GM04504 (cell line): ENCODE results near the gene VSTM2B.
"Not testable (repeated sequence)": the region's sequence is repeated elsewhere in the genome, so short reads cannot be mapped to it uniquely, and the experiment has no call there.

Experiments used
- DNase-seq: peaks from one replicate; pipeline ENCODE4 v3.0.0-alpha.2; 2012; ENCODE audit warnings: low read depth

VSTM2B gene

GRCh38 chr19:29531458-29532025, 5.7 kb downstream of the VSTM2B start:
- no peak for DNase-seq

DNA sequence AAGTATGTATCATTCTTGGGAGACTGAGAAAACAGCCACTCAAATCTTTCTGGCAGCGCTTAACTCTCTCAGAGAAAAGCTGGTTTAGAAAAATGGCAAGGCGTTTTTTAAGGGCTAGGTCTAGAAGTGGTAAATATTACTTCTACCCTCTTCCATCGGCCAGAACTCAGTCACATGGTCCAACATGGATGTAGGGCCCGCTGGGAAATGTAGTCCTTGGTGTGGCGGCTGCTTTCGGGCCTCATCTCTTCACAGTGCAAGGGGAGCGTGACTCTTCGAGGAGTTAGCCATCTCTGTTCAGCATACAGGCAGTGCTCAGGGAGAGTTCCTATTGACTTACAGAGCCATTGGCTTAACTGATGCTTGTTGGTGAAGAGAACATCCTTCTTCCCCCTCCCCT, 6.3 kb downstream of the VSTM2B start:
- no peak for DNase-seq

DNA sequence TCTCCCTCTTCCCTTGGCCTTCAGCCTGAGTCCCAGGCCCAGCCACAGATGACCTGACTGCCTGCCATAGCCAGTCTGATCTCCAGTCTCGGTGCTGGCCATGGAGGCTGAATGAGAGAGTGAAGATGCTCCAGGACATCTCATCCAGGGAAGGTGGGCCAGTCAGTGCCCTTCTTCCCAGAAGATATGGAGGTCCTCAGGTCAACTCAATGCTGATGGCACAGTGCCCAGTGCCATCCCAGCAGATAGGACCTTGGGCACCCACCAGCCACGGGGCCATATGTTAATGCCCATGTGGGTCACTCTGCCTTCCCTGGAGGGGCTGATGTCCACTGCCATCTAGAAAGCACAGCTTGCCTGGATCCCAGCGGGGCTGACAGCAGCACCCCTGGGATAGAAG, 7.2 kb downstream of the VSTM2B start:
- no peak for DNase-seq

- no peak for DNase-seq
These were observed 8.1 kb downstream of the VSTM2B start for GRCh38 chr19:29533578-29534544.

GRCh38 chr19:29535214-29535831, 9.5 kb downstream of the VSTM2B start:
- no peak for DNase-seq

- DNase-seq = no peak
These were observed 10.3 kb downstream of the VSTM2B start for GRCh38 chr19:29535984-29536508.

DNA sequence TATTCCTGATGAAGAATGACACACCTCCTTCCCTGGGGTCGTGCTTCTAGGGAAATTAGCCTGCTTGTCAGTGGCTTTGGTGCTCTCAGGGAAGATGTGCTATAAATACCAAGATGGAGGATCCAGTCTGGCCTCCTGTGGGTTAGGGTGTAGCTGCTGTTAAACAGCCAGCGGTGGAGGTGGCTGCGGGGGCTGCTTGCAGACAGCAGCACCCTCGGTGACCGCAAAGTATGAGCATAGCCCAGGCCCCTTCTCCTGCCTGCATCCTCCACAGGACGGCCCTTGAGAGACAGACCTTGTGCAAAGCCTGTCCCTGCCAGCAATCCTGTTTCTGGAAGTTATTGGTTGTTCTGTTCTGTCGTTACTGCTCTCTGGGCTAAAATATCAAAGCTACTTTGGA, 11.4 kb downstream of the VSTM2B start:
- no peak for DNase-seq

DNA sequence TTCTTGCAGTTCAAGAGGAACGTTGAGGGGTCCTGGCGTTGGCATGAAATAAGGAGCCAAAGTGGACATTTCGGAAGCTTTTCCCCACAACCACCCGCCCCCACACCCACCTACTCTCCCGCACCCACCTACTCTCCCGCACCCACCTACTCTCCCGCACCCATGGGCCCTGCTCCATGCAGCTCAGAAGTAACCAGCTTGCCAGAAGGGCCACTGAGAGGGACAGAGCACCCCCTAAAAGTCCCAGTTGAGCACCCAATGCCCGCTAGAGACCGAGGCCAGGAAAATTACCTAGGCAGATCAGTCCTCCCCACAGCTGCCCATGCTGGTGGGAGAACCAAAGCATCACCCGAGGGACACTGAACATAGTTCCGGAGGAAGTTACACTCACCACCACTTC, 11.8 kb downstream of the VSTM2B start:
- DNase-seq = no peak

DNA sequence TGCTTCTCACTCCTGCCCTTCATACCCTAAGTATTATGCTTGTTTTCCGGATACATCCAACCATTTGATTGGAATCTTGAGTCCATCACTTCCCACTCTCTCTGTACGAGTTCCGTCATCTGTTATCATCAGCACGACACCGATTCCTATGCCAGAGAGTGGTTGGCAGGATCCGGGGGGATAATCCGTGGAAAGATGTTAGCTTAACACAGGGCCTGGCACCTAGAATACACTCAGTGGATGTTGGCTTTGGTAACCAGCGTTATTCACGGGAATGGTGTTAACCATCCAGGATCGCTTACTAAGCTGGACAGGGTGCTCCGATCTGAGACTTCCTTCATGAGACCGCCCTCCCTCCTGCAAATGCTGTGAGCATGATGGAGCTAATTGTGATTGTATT, 12.4 kb downstream of the VSTM2B start:
- no peak for DNase-seq

GRCh38 chr19:29538651-29539050, 12.9 kb downstream of the VSTM2B start:
- no peak for DNase-seq

GRCh38 chr19:29539131-29539530, 13.3 kb downstream of the VSTM2B start:
- DNase-seq = no peak

DNA sequence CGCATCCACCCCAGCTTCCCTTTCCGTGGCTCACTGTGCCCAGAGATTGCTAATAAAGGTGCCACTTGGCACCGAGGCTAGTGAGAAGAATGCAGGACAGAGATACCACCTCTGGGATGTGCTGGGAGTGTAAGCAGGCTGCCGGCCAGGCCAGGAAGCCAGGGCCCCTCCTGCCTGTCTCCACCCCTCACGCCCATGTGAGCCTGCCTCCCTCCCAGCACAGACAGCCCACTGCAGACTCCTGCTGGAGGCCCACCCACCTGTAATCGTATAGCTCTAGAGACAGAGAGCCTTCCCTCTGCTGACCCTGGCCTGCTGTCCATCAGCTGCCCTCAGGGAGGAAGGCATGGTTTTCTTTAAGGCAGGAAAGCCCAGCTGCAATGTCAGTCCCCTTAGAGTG, 13.9 kb downstream of the VSTM2B start:
- no peak for DNase-seq

DNA sequence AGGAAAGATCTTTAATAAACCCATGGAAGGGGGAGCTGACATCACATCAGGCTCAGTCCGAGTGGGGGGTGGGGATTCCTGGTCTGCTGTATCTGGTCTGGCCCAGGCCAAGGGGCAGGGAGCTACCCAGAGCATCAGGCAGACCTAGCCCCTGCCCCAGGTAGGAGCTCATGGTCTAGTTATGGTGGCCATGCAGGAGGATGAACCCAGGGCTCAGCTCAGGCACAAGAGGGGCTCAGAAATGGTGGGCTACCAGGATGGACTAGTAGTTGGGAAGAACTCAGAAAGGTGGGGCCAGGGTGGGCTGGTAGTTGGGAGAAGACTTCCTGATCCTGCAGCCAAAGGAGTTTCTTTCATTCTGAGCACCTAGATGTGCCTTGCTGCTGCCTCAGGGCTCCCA, 14.3 kb downstream of the VSTM2B start:
- no peak for DNase-seq

- DNase-seq = no peak
These were observed 15.9 kb downstream of the VSTM2B start for GRCh38 chr19:29541473-29542253.

DNA sequence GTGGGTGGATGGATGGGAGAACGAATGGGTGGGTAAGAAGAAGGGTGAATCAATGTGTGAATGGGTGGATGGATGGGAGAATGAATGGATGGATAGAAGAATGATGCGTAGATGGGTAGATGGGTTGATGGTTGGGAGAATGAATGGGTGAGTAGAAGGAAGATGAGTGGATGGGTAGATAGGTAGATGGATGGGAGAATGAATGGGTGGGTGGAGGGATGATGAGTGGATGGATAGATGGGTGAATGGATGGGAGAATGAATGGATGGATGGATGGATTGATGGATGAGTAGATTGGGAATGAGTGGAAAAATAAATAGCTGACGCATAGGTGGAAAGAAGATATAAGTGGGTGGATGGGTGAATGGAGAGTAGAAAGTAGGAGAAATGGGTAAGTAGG, 16.5 kb downstream of the VSTM2B start:
- DNase-seq = no peak

DNA sequence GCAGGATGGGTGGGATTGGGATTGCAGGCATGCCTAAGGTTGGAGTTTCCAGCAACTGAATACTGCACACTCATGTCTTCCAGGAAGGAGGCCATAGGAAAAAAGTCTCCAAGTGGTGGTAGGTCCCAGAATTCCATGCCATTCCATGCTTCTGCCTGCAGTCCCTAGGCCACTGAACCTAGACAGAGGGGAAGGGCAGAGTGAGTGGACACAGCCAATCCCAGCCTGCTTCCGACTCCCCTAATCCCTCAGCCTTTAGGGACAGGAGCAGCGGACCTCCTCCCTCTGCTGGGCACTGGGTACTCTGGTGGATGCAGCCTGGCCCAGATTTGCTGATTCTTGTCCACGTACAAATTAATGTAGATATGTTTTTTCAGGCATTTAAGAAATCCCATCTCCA, 17.0 kb downstream of the VSTM2B start:
- DNase-seq = no peak

- no peak for DNase-seq
These were observed 17.6 kb downstream of the VSTM2B start for GRCh38 chr19:29543381-29543780.

DNA sequence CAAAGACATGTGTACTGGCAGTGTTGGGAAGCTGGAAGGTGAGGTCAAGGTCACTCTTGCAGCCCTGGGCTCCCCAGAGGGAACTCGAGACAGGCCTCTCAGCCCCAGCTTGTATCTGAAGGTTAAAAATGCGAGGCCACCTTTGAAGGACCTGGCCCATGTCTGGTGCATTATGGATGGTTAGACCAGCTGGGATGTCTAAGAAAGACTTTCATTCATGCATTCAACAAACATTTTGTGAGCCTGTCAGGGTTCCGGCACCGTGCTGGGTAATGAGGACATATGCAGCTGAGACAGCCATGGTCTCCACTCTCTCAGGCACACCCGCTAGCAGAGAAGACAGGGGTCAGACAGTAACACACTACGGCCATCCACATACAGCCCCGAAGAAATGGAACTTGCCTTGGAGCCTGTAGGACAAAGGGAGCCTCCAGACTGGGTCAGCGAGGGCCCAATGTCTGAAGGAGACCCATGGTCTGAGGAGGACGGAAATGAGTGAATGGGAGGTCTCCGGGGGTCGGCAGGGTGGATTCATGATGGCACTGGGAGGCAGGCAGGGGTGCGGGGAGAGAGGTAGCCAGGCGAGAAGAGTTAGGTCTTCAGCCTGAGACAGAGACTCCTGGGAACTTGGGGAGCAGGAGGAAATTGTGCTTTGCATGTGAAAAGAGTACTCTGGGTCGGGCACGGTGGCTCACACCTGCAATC, 19.0 kb downstream of the VSTM2B start:
- DNase-seq = no peak

DNA sequence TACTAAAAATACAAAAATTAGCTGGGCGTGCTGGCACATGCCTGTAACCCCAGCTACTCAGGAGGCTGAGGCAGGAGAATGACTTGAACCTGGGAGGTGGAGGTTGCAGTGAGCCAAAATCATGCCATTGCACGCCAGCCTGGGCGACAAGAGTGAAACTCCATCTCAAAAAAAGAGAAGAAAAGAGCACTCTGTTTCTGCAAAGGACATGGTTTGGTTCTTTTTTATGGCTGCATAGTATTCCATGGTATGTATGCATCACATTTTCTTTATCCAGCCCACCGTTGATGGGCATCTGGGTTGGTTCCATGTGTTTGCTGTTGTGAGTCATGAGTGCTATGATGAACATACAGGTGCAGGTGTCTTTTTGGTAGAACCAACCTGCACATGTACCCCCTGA, 19.7 kb downstream of the VSTM2B start:
- DNase-seq = not testable (repeated sequence)

GRCh38 chr19:29545866-29546582, 20.2 kb downstream of the VSTM2B start:
- DNase-seq = no peak
